Anterior cingulate cortex (tissue), 58 donors: ENCODE data around the gene ZCCHC10.

Source experiments
- DNase-seq, 58 donors: peaks; one replicate each; lab custom pipeline; 2025; lab: John Stamatoyannopoulos, UW

ZCCHC10 gene

GRCh38 chr5:133025804-133026663 lies at the start of gene ZCCHC10:
Gene ZCCHC10, minus strand, starts transcription at chr5:133026549. Its CDS starts 12 bp downstream, at chr5:133026537.
- DNase-seq, result peak; percentile 39 to 95 (median 86)

GRCh38 chr5:133075572-133076536 lies 49.5 kb upstream of the ZCCHC10 start:
- no peak for DNase-seq

GRCh38 chr5:133072021-133072420 lies 45.7 kb upstream of the ZCCHC10 start:
- no peak for DNase-seq

GRCh38 chr5:133066045-133066444 lies 39.7 kb upstream of the ZCCHC10 start:
- DNase-seq, result peak in 1 of 58 donors; percentile 4

- DNase-seq, result no peak
Measured at GRCh38 chr5:133065471-133065870, 39.1 kb upstream of the ZCCHC10 start.

GRCh38 chr5:133063965-133064364 lies 37.6 kb upstream of the ZCCHC10 start:
- no peak for DNase-seq

GRCh38 chr5:133062276-133062675 lies 35.9 kb upstream of the ZCCHC10 start:
- DNase-seq, result no peak

GRCh38 chr5:133059621-133060020 lies 33.3 kb upstream of the ZCCHC10 start:
- DNase-seq, result no peak

- no peak for DNase-seq
Measured at GRCh38 chr5:133056891-133057290, 30.5 kb upstream of the ZCCHC10 start.

GRCh38 chr5:133054697-133055471 lies 28.5 kb upstream of the ZCCHC10 start:
- no peak for DNase-seq

GRCh38 chr5:133053448-133053847 lies 27.1 kb upstream of the ZCCHC10 start:
- DNase-seq, result no peak

GRCh38 chr5:133052317-133053175 lies 26.2 kb upstream of the ZCCHC10 start:
- peak in 39 of 58 donors; percentile 13 to 67 (median 39) for DNase-seq

- peak; percentile 65 to 99 (median 96) for DNase-seq
Measured at GRCh38 chr5:133051542-133052316, 25.4 kb upstream of the ZCCHC10 start, which contains the start of gene HSPA4. Gene HSPA4, plus strand, starts transcription at chr5:133052013. Its CDS starts 238 bp downstream, at chr5:133052251.

GRCh38 chr5:133051061-133051541 lies 24.8 kb upstream of the ZCCHC10 start:
- peak in 3 of 58 donors; percentile 24 to 57 (median 41) for DNase-seq

GRCh38 chr5:133050521-133050920 lies 24.2 kb upstream of the ZCCHC10 start:
- DNase-seq, result no peak

- DNase-seq, result no peak
Measured at GRCh38 chr5:133049726-133050048, 23.3 kb upstream of the ZCCHC10 start.

GRCh38 chr5:133048993-133049725 lies 22.8 kb upstream of the ZCCHC10 start:
- DNase-seq, result no peak

- peak in 1 of 58 donors; percentile 10 for DNase-seq
Measured at GRCh38 chr5:133047404-133047803, 21.1 kb upstream of the ZCCHC10 start.
